Naive thymus-derived CD8-positive, alpha-beta T cell (primary cell): Measurements from ENCODE around the gene IFNGR1. TPM values are rescaled to one million over a fixed set of nuclear protein-coding genes. Genes with fewer than 3 reads are reported as not detected.

Source experiments
- ATAC-seq, 2 donors: fragments of 150-1000 bp; cut with Tn5 transposase in 1 of 2; sonication (Bioruptor Pico), chemical (Tn5 transposase) in 1 of 2; 1 replicate in 1 of 2; 2 replicates in 1 of 2; pipeline ENCODE4 v1.10.0; 2021; ENCODE audit warnings: mild to moderate bottlenecking in 2 of 2, moderate library complexity in 2 of 2
- POLR2A ChIA-PET: fragments of 350-600 bp; sonication (Branson Sonifier 250); formaldehyde crosslinking; loops from one replicate; lab custom pipeline; 2021; ENCODE audit warnings: antibody characterized with exemption; lab: Charles Lee
- DNase-seq, 10 donors: peaks; one replicate each; pipeline versions ENCODE4 v3.0.0 to v3.0.0-alpha.2; 2020 to 2022
- H3K27ac Mint-ChIP-seq, 10 donors: one replicate each; pipeline ENCODE4 v1.8.0; 2020 to 2022; ENCODE audit warnings: mild to moderate bottlenecking in 10 of 10, mixed read lengths in 10 of 10, moderate library complexity in 4 of 10, inconsistent platforms in 1 of 10
- H3K27me3 Mint-ChIP-seq, 5 donors: one replicate each; pipeline ENCODE4 v1.8.0; 2021 to 2022; ENCODE audit warnings: mixed read lengths in 5 of 5
- H3K36me3 Mint-ChIP-seq, 3 donors: one replicate each; pipeline ENCODE4 v1.8.0; 2020 to 2022; ENCODE audit warnings: mixed read lengths in 3 of 3, mild to moderate bottlenecking in 2 of 3, inconsistent platforms in 1 of 3
- H3K4me1 Mint-ChIP-seq, 4 donors: one replicate each; pipeline ENCODE4 v1.8.0; 2021 to 2022; ENCODE audit warnings: mixed read lengths in 4 of 4
- H3K4me3 Mint-ChIP-seq, 10 donors: one replicate each; pipeline ENCODE4 v1.8.0; 2020 to 2022; ENCODE audit warnings: mild to moderate bottlenecking in 10 of 10, mixed read lengths in 10 of 10, moderate library complexity in 6 of 10, inconsistent platforms in 1 of 10
- H3K9me3 Mint-ChIP-seq, 9 donors: one replicate each; pipeline ENCODE4 v1.8.0; 2020 to 2022; ENCODE audit warnings: mixed read lengths in 9 of 9, mild to moderate bottlenecking in 3 of 9, inconsistent platforms in 1 of 9, moderate library complexity in 1 of 9
- polyA plus RNA-seq, 3 donors: library from polyadenylated mRNA; unstranded; fragments of 300-500 nt; fragmentation: Illumina TruSeq; gene quantifications; one replicate each; pipeline ENCODE4 v1.2.3, GENCODE V29; 2021
- total RNA-seq, 8 experiments: library from RNA in 2 of 8; stranded (reverse) in 2 of 8; gene quantifications; one replicate each; pipeline ENCODE4 v1.2.3 and lab custom pipeline; 2021 to 2026

The IFNGR1 gene
- total RNA-seq: 10 to 100 TPM; 26.3 to 30.1 TPM
- 10 to 100 TPM; 19.4 to 36.6 (median 28.4) TPM for polyA plus RNA-seq
- 24.9 to 64.0 (median 41.0) reads per million in 6 experiments for total RNA-seq (lab: John Stamatoyannopoulos, UW)

- Mint-ChIP-seq H3K9me3 (no peaks in the 10 kb centered on the region), H3K36me3 (peaks cover 0 to 5% (median 5%) of the 10 kb centered on the region in 3 donors), H3K4me3 (peak within 1 kb of the TSS; percentile 88 to 100 (median 98)), H3K27ac (peak within 1 kb of the TSS; percentile 96 to 100 (median 98)), H3K27me3 (no peaks in the 10 kb centered on the region), H3K4me1 (peaks cover 36 to 88% (median 63%) of the 10 kb centered on the region in 4 donors)
- POLR2A ChIA-PET: interaction anchor here (0.7 kb wide), 1 partner anchor 13 kb away, joined by 4 read pairs; no protein-coding TSS in a partner anchor
- DNase-seq: peak; percentile 90 to 97 (median 94)
- peak; percentile 88 to 92 for ATAC-seq
Measured at GRCh38 chr6:137218917-137219663, at the start of gene IFNGR1. TSS of gene IFNGR1 (minus strand) at chr6:137219385. CDS start at chr6:137219327, 58 bp downstream.

GRCh38 chr6:137268911-137269310 lies 49.7 kb upstream of the IFNGR1 start:
- POLR2A ChIA-PET: no interaction called here
- no peak overlapping the region for H3K4me3 Mint-ChIP-seq
- H3K27ac Mint-ChIP-seq: no peak overlapping the region
- peaks cover 0 to 21% (median 9%) of the 10 kb centered on the region in 5 donors for H3K27me3 Mint-ChIP-seq
- peaks cover 0 to 15% (median 0%) of the 10 kb centered on the region in 4 donors for H3K4me1 Mint-ChIP-seq
- DNase-seq: no peak
- H3K36me3 Mint-ChIP-seq: no peaks in the 10 kb centered on the region
- ATAC-seq: no peak
- no peaks in the 10 kb centered on the region for H3K9me3 Mint-ChIP-seq

GRCh38 chr6:137266309-137266586 lies 47.1 kb upstream of the IFNGR1 start:
- ATAC-seq: no peak

GRCh38 chr6:137265561-137266308 lies 46.5 kb upstream of the IFNGR1 start:
- H3K27me3 Mint-ChIP-seq: peaks cover 0 to 21% (median 7%) of the 10 kb centered on the region in 5 donors

More at GRCh38 chr6:137266309-137266586, 47.1 kb upstream of the IFNGR1 start:
- no peak for DNase-seq
- no peaks in the 10 kb centered on the region for H3K36me3 Mint-ChIP-seq
- peaks cover 0 to 29% (median 1%) of the 10 kb centered on the region in 4 donors for H3K4me1 Mint-ChIP-seq
- peaks cover 0 to 21% (median 7%) of the 10 kb centered on the region in 5 donors for H3K27me3 Mint-ChIP-seq
- H3K27ac Mint-ChIP-seq: peak overlapping the region in 1 of 10 donors; percentile 64
- no peak overlapping the region for H3K4me3 Mint-ChIP-seq
- no peaks in the 10 kb centered on the region for H3K9me3 Mint-ChIP-seq
- POLR2A ChIA-PET: no interaction called here

GRCh38 chr6:137264311-137265075 lies 45.3 kb upstream of the IFNGR1 start:
- Mint-ChIP-seq H3K9me3 (no peaks in the 10 kb centered on the region), H3K4me1 (peaks cover 0 to 34% (median 3%) of the 10 kb centered on the region in 4 donors), H3K27ac (no peak overlapping the region), H3K27me3 (peaks cover 0 to 21% (median 7%) of the 10 kb centered on the region in 5 donors), H3K4me3 (no peak overlapping the region), H3K36me3 (no peaks in the 10 kb centered on the region)
- ATAC-seq: no peak
- POLR2A ChIA-PET: no interaction called here
- no peak for DNase-seq

More at GRCh38 chr6:137265561-137266308, 46.5 kb upstream of the IFNGR1 start:
- H3K27ac Mint-ChIP-seq: peak overlapping the region in 1 of 10 donors; percentile 64
- DNase-seq (no peak), ATAC-seq (no peak)
- peaks cover 0 to 31% (median 2%) of the 10 kb centered on the region in 4 donors for H3K4me1 Mint-ChIP-seq
- no peak overlapping the region for H3K4me3 Mint-ChIP-seq
- no peaks in the 10 kb centered on the region for H3K36me3 Mint-ChIP-seq
- no peaks in the 10 kb centered on the region for H3K9me3 Mint-ChIP-seq
- POLR2A ChIA-PET: no interaction called here

GRCh38 chr6:137261761-137262160 lies 42.6 kb upstream of the IFNGR1 start:
- Mint-ChIP-seq H3K27ac (peak overlapping the region in 2 of 10 donors; percentile 26 to 42), H3K27me3 (peaks cover 2 to 19% (median 9%) of the 10 kb centered on the region in 5 donors), H3K9me3 (peaks cover 0 to 7% (median 0%) of the 10 kb centered on the region in 9 donors), H3K4me3 (no peak overlapping the region), H3K36me3 (peaks cover 0 to 4% (median 0%) of the 10 kb centered on the region in 3 donors), H3K4me1 (peaks cover 0 to 42% (median 3%) of the 10 kb centered on the region in 4 donors)
- no peak for ATAC-seq
- POLR2A ChIA-PET: no interaction called here
- DNase-seq: no peak

GRCh38 chr6:137261361-137261760 lies 42.2 kb upstream of the IFNGR1 start:
- no peak for DNase-seq
- Mint-ChIP-seq H3K27ac (peak overlapping the region in 2 of 10 donors; percentile 21 to 42), H3K9me3 (peaks cover 0 to 8% (median under 1%) of the 10 kb centered on the region in 9 donors), H3K4me3 (peak overlapping the region in 1 of 10 donors; percentile 6), H3K36me3 (peaks cover 0 to 5% (median 0%) of the 10 kb centered on the region in 3 donors), H3K4me1 (peaks cover 0 to 42% (median 3%) of the 10 kb centered on the region in 4 donors), H3K27me3 (peaks cover 2 to 18% (median 9%) of the 10 kb centered on the region in 5 donors)
- POLR2A ChIA-PET: no interaction called here
- no peak for ATAC-seq

- Mint-ChIP-seq H3K4me3 (no peak overlapping the region), H3K9me3 (peaks cover 0 to 13% (median 10%) of the 10 kb centered on the region in 9 donors), H3K27ac (peak overlapping the region in 1 of 10 donors; percentile 36), H3K27me3 (peaks cover 2 to 13% (median 7%) of the 10 kb centered on the region in 5 donors), H3K36me3 (peaks cover 0 to 11% (median 7%) of the 10 kb centered on the region in 3 donors), H3K4me1 (peaks cover 0 to 42% (median 3%) of the 10 kb centered on the region in 4 donors)
- POLR2A ChIA-PET: no interaction called here
- DNase-seq (no peak), ATAC-seq (no peak)
Measured at GRCh38 chr6:137260217-137260616, 41.0 kb upstream of the IFNGR1 start.

GRCh38 chr6:137259349-137259748 lies 40.2 kb upstream of the IFNGR1 start:
- peaks cover 0 to 42% (median 3%) of the 10 kb centered on the region in 4 donors for H3K4me1 Mint-ChIP-seq
- POLR2A ChIA-PET: no interaction called here
- no peak for DNase-seq
- no peak for ATAC-seq
- H3K36me3 Mint-ChIP-seq: peaks cover 0 to 20% (median 16%) of the 10 kb centered on the region in 3 donors
- H3K27me3 Mint-ChIP-seq: peaks cover 2 to 13% (median 7%) of the 10 kb centered on the region in 5 donors
- no peak overlapping the region for H3K27ac Mint-ChIP-seq
- peaks cover 3 to 22% (median 16%) of the 10 kb centered on the region in 9 donors for H3K9me3 Mint-ChIP-seq
- H3K4me3 Mint-ChIP-seq: no peak overlapping the region

- ATAC-seq (no peak), DNase-seq (no peak)
- Mint-ChIP-seq H3K4me1 (peaks cover 0 to 42% (median 3%) of the 10 kb centered on the region in 4 donors), H3K36me3 (peaks cover 0 to 26% (median 22%) of the 10 kb centered on the region in 3 donors), H3K27ac (peak overlapping the region in 3 of 10 donors; percentile 7 to 67 (median 29)), H3K4me3 (peak overlapping the region in 1 of 10 donors; percentile 11), H3K27me3 (peaks cover 2 to 13% (median 7%) of the 10 kb centered on the region in 5 donors), H3K9me3 (peaks cover 6 to 34% (median 25%) of the 10 kb centered on the region in 9 donors)
- POLR2A ChIA-PET: no interaction called here
Measured at GRCh38 chr6:137258170-137258569, 39.0 kb upstream of the IFNGR1 start.

- peaks cover 0 to 30% (median 29%) of the 10 kb centered on the region in 3 donors for H3K36me3 Mint-ChIP-seq
- no peak for DNase-seq
- H3K4me3 Mint-ChIP-seq: no peak overlapping the region
- H3K4me1 Mint-ChIP-seq: peaks cover 0 to 28% (median 3%) of the 10 kb centered on the region in 4 donors
- no peak for ATAC-seq
- POLR2A ChIA-PET: no interaction called here
- H3K27me3 Mint-ChIP-seq: peaks cover 4 to 29% (median 9%) of the 10 kb centered on the region in 5 donors
- no peak overlapping the region for H3K27ac Mint-ChIP-seq
- peaks cover 11 to 46% (median 31%) of the 10 kb centered on the region in 9 donors for H3K9me3 Mint-ChIP-seq
Measured at GRCh38 chr6:137256350-137257103, 37.3 kb upstream of the IFNGR1 start.
